SKM-1 treated with dmso at 0.1 percent for 144 hours (cell line): ENCODE results near the gene ZFYVE19.
"Not testable (repeated sequence)": the region's sequence is repeated elsewhere in the genome, so short reads cannot be mapped to it uniquely, and the experiment has no call there.

Experiments used
- DNase-seq: peaks from one replicate; lab custom pipeline; 2025; ENCODE audit not compliant: unreplicated experiment; lab: John Stamatoyannopoulos, UW

Gene ZFYVE19

GRCh38 chr15:40845511-40846284 is 38.8 kb downstream of the ZFYVE19 start:
- no peak for DNase-seq

GRCh38 chr15:40846841-40847222 is 39.9 kb downstream of the ZFYVE19 start:
- no peak for DNase-seq

GRCh38 chr15:40847223-40847961 is 40.5 kb downstream of the ZFYVE19 start:
- DNase-seq, result peak; percentile 99

GRCh38 chr15:40850576-40851112 is 43.8 kb downstream of the ZFYVE19 start:
- no peak for DNase-seq

- no peak for DNase-seq
Observed at GRCh38 chr15:40852529-40852928, 45.6 kb downstream of the ZFYVE19 start.

GRCh38 chr15:40853241-40853890 is 46.5 kb downstream of the ZFYVE19 start:
- DNase-seq, result no peak

GRCh38 chr15:40854161-40854560 is 47.3 kb downstream of the ZFYVE19 start:
- DNase-seq, result no peak

- DNase-seq, result no peak
Observed at GRCh38 chr15:40855706-40856234, 48.9 kb downstream of the ZFYVE19 start.

GRCh38 chr15:40856746-40857145 is 49.9 kb downstream of the ZFYVE19 start:
- no peak for DNase-seq

GRCh38 chr15:40857601-40858341 is 50.9 kb downstream of the ZFYVE19 start:
- DNase-seq, result peak; percentile 65

- DNase-seq, result no peak
Observed at GRCh38 chr15:40858706-40859105, 51.8 kb downstream of the ZFYVE19 start.

GRCh38 chr15:40859206-40859851 is 52.4 kb downstream of the ZFYVE19 start:
- DNase-seq, result peak; percentile 79

- not testable (repeated sequence) for DNase-seq
Observed at GRCh38 chr15:40861147-40861546, 54.3 kb downstream of the ZFYVE19 start.

- DNase-seq, result no peak
Observed at GRCh38 chr15:40863660-40864270, 56.9 kb downstream of the ZFYVE19 start.
